PC-9 (cell line): ENCODE measurements around the gene QDPR. TPM values are rescaled to one million over a fixed set of nuclear protein-coding genes. Genes with fewer than 3 reads are reported as not detected.

ENCODE experiments used
- BruUV-seq: library from RNA; stranded (reverse); fragments of 400-500 nt; replicated peaks from 2 replicates; lab custom pipeline; 2021; lab: Mats Ljungman, UMichigan
- CTCF ChIA-PET: fragments of 300-600 bp; sonication (Branson Sonifier 250); formaldehyde crosslinking; loops from one replicate; lab custom pipeline; 2022; ENCODE audit warnings: antibody characterized with exemption; lab: Charles Lee
- POLR2A ChIA-PET: fragments of 300-600 bp; sonication (Branson Sonifier 250); formaldehyde crosslinking; loops from one replicate; lab custom pipeline; 2022; ENCODE audit warnings: antibody characterized with exemption; ENCODE audit not compliant: unreplicated experiment; lab: Charles Lee
- DNase-seq, 2 experiments: peaks; one replicate each; pipeline versions ENCODE4 v3.0.0 to v3.0.0-alpha.2; 2015 to 2022; ENCODE audit warnings: mixed read lengths in 1 of 2
- H2AFZ ChIP-seq: fragments of 200-600 bp; sonication (generic); 2 replicates; pipeline ENCODE4 v1.8.1; 2017; ENCODE audit warnings: antibody characterized with exemption
- H3F3A ChIP-seq: fragments of 200-600 bp; sonication (generic); 2 replicates; pipeline ENCODE4 v1.8.1; 2017; ENCODE audit warnings: antibody characterized with exemption, mild to moderate bottlenecking, low read depth; ENCODE audit not compliant: insufficient read depth
- H3K27ac ChIP-seq: fragments of 200-600 bp; sonication (generic); 2 replicates; pipeline ENCODE4 v1.6.1; 2016; ENCODE audit warnings: mixed run types
- H3K27me3 ChIP-seq: fragments of 200-600 bp; sonication (generic); 2 replicates; pipeline ENCODE4 v1.6.1; 2016; ENCODE audit warnings: low read depth, mixed run types; ENCODE audit not compliant: insufficient read depth
- H3K36me3 ChIP-seq: fragments of 200-600 bp; sonication (generic); 2 replicates; pipeline ENCODE4 v1.6.1; 2016; ENCODE audit warnings: low read depth, mixed run types
- H3K4me1 ChIP-seq: fragments of 200-600 bp; sonication (generic); replicated peaks from 2 replicates; pipeline ENCODE4 v1.6.1; 2016; ENCODE audit warnings: mixed run types; ENCODE audit not compliant: insufficient read depth
- H3K4me2 ChIP-seq: fragments of 200-600 bp; sonication (generic); 2 replicates; pipeline ENCODE4 v1.6.1; 2017; ENCODE audit warnings: mixed run types
- H3K4me3 ChIP-seq: fragments of 200-600 bp; sonication (generic); 2 replicates; pipeline ENCODE4 v1.6.1; 2016; ENCODE audit warnings: mixed run types
- H3K79me2 ChIP-seq: fragments of 200-600 bp; sonication (generic); 2 replicates; pipeline ENCODE4 v1.6.1; 2017; ENCODE audit warnings: low read depth, mixed run types
- H3K9me2 ChIP-seq: fragments of 200-600 bp; sonication (generic); 2 replicates; pipeline ENCODE4 v1.8.1; 2017; ENCODE audit warnings: mild to moderate bottlenecking; ENCODE audit not compliant: insufficient read depth
- H3K9me3 ChIP-seq: fragments of 200-600 bp; sonication (generic); 2 replicates; pipeline ENCODE4 v1.8.1; 2016; ENCODE audit warnings: low read depth; ENCODE audit not compliant: insufficient read depth
- H4K20me1 ChIP-seq: fragments of 200-600 bp; sonication (generic); 2 replicates; pipeline ENCODE4 v1.8.1; 2017; ENCODE audit not compliant: insufficient read depth
- EZH2 ChIP-seq: fragments of 200-600 bp; sonication (generic); IDR thresholded peaks from 2 replicates; pipeline ENCODE4 v1.8.0; 2017; ENCODE audit warnings: antibody characterized with exemption, low read depth
- intact Hi-C: fragments of 100-400 bp; cut with micrococcal nuclease; formaldehyde crosslinking; loops from one replicate; pipeline ENCODE4 v1.10.0; 2022; ENCODE audit not compliant: unreplicated experiment
- total RNA-seq: library from RNA; stranded (reverse); gene quantifications from 2 replicates; pipeline ENCODE4 v1.2.3, GENCODE V29; 2021
- TF ChIP-seq, protein P1 (sequence below): fragments of 200-600 bp; sonication (generic); conservative IDR thresholded peaks from 2 replicates; pipeline ENCODE4 v1.6.1; 2017; ENCODE audit warnings: mixed run types, antibody characterized with exemption, mild to moderate bottlenecking, moderate library complexity

Gene QDPR
- total RNA-seq, 1 experiment from 2014 or later: 14.0 TPM

DNA sequence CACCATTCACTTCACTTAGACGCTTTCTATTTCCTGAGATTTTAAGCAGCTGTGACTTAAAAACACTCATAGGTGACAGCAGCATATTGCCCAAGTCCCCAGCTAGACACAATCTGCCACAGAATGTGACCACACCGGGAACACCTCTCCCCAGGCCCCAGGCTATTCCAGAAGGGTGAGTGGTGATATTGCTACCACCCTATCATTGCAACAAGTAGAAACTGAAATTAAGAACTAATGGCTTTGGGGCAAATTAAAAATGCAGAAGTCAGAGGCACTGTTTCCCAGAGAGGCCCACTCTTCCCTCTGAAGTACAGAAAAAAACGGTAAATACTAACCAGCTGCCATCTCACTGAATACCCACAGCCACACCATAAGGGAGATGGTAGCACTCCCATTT, 35.0 kb downstream of the QDPR start:
- no peak overlapping the region for H2AFZ ChIP-seq
- H3K4me1 ChIP-seq: no peaks in the 10 kb centered on the region
- no peak overlapping the region for H3K4me3 ChIP-seq
- no TSS peak for BruUV-seq
- CTCF ChIA-PET: no interaction called here
- no peak overlapping the region for H3K27ac ChIP-seq
- no peak overlapping the region for H3K4me2 ChIP-seq
- no peaks in the 10 kb centered on the region for H3K36me3 ChIP-seq
- no peak for DNase-seq
- no peaks in the 10 kb centered on the region for H3F3A ChIP-seq
- H4K20me1 ChIP-seq: no peaks in the 10 kb centered on the region
- intact Hi-C loops: loop anchor here (10.0 kb wide), 1 partner anchor 1182 kb away; no protein-coding TSS in a partner anchor
- no peaks in the 10 kb centered on the region for H3K27me3 ChIP-seq
- H3K9me2 ChIP-seq: no peaks in the 10 kb centered on the region
- no peaks in the 10 kb centered on the region for H3K9me3 ChIP-seq
- TF ChIP-seq, protein P1, sequence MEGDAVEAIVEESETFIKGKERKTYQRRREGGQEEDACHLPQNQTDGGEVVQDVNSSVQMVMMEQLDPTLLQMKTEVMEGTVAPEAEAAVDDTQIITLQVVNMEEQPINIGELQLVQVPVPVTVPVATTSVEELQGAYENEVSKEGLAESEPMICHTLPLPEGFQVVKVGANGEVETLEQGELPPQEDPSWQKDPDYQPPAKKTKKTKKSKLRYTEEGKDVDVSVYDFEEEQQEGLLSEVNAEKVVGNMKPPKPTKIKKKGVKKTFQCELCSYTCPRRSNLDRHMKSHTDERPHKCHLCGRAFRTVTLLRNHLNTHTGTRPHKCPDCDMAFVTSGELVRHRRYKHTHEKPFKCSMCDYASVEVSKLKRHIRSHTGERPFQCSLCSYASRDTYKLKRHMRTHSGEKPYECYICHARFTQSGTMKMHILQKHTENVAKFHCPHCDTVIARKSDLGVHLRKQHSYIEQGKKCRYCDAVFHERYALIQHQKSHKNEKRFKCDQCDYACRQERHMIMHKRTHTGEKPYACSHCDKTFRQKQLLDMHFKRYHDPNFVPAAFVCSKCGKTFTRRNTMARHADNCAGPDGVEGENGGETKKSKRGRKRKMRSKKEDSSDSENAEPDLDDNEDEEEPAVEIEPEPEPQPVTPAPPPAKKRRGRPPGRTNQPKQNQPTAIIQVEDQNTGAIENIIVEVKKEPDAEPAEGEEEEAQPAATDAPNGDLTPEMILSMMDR: no peak
- TF ChIP-seq EZH2: no peak
- POLR2A ChIA-PET: no interaction called here
- no peaks in the 10 kb centered on the region for H3K79me2 ChIP-seq

DNA sequence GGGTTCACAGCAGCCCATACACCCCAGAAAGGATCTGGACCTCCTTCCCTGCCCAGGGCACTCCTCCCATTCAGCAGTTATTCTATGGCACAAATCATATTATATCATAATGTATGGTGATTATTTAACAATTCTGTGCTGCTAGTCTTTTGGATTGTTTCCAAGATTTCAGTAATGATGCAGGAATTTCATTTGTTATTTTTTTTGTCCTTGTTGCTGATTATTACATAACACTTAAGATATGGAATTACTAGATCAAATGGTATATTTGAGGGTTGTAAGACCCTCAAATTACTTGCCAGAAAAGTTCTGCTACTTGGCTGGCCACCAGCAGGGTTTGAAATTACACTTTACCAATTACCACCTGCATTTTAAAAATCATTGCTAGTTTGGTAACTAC, 36.4 kb downstream of the QDPR start:
- Histone ChIP-seq H2AFZ (no peak overlapping the region), H3K79me2 (no peaks in the 10 kb centered on the region), H3K27me3 (no peaks in the 10 kb centered on the region), H3K36me3 (no peaks in the 10 kb centered on the region), H3K4me3 (no peak overlapping the region), H4K20me1 (no peaks in the 10 kb centered on the region), H3K9me2 (no peaks in the 10 kb centered on the region), H3K9me3 (no peaks in the 10 kb centered on the region), H3K4me1 (no peaks in the 10 kb centered on the region), H3F3A (no peaks in the 10 kb centered on the region), H3K27ac (no peak overlapping the region), H3K4me2 (no peak overlapping the region)
- DNase-seq: no peak
- intact Hi-C loops: loop anchor here (10.0 kb wide), 1 partner anchor 1181 kb away; no protein-coding TSS in a partner anchor
- ChIA-PET POLR2A (interaction anchor here (0.6 kb wide), 1 partner anchor 1978 kb away, joined by 5 read pairs; no protein-coding TSS in a partner anchor), CTCF (no interaction called here)
- no peak for TF ChIP-seq EZH2
- TF ChIP-seq, protein P1: no peak
- BruUV-seq: no TSS peak

DNA sequence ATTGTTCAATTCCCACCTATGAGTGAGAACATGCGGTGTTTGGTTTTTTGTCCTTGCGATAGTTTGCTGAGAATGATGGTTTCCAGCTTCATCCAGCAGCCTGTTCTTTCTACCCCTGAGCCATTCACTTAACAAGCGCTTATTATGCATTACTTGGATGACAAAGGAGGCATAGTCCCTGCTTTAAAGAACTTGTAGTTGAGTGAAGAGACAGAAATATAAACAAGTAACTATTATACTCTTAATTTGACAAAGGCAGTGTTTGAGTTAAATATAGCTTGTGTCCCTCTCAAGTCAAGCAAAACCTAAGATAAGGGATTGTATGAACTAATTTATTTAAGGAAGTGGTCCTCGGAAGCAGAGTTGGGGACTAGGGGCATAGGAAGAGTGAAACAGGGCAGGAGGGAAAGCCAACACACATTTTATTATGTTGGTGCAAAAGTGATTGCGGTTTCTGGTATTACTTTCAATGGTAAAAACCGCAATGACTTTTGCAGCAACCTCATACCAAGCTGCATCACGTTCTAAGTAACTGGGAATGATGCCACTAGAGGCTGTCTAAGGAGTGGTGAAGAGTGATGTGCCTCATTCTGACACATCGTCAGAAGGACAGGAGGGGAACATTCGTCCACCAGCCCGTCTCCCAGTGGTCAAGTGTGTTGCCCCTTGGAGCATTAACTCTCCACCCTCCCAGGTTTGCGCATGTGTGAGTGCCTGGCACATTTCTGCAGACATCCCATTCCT, 41.8 kb downstream of the QDPR start:
- H3K4me3 ChIP-seq: no peak overlapping the region
- no peaks in the 10 kb centered on the region for H3K9me2 ChIP-seq
- H3K27ac ChIP-seq: no peak overlapping the region
- H3K79me2 ChIP-seq: no peaks in the 10 kb centered on the region
- POLR2A ChIA-PET: no interaction called here
- no peaks in the 10 kb centered on the region for H3K36me3 ChIP-seq
- no peaks in the 10 kb centered on the region for H4K20me1 ChIP-seq
- no TSS peak for BruUV-seq
- H2AFZ ChIP-seq: no peak overlapping the region
- no peak for TF ChIP-seq EZH2
- TF ChIP-seq, protein P1: no peak
- no peak overlapping the region for H3K4me2 ChIP-seq
- DNase-seq: no peak
- H3K4me1 ChIP-seq: no peaks in the 10 kb centered on the region
- H3K27me3 ChIP-seq: no peaks in the 10 kb centered on the region
- intact Hi-C loops: loop anchor here (10.0 kb wide), 1 partner anchor 1175 kb away; no protein-coding TSS in a partner anchor
- H3K9me3 ChIP-seq: no peaks in the 10 kb centered on the region
- H3F3A ChIP-seq: no peaks in the 10 kb centered on the region
- CTCF ChIA-PET: no interaction called here
